Measurements from ENCODE around the gene GIMAP5. TPM values are rescaled to one million over a fixed set of nuclear protein-coding genes. Genes with fewer than 3 reads are reported as not detected.

The GIMAP5 gene
- total and polyA plus RNA-seq, 9 of the 15 experiments (the other 6 are each of a cell fraction or from before 2014, with no cell fraction given), result 0.35 TPM; not detected in 8

DNA sequence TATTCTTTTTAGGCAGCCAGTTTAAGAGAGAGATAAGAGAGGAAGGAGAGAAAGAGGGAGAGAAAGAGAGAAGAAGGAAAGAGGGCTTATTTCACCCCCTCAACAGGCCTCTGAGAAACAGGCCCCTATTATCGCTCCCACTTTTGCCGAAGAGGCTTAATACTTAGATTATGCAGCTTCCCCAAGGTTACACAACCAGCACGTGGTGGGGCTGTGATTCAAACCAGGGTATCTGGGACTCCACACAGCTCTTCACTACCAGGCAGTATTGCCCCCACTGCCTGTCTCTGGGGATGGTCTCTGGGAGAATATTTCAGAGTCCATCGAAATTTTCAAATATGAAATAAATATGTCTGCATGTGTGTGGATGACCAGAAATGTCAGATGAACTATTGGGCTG is 17.8 kb upstream of the GIMAP5 start:
- TF ChIP-seq BDP1 (IDR thresholded peaks at IDR 0.05; ENCODE audit: insufficient read depth, insufficient read length) (no peak), NELFE (IDR thresholded peaks at IDR 0.05; ENCODE audit: insufficient read depth, insufficient read length) (no peak), PTTG1 (tag; IDR thresholded peaks at IDR 0.05; ENCODE audit: low read depth) (no peak), CHCHD3 (CRISPR knock-in tag; IDR thresholded peaks at IDR 0.05) (no peak), RAD51 (IDR thresholded peaks at IDR 0.05; ENCODE audit: borderline replicate concordance, low read depth) (no peak), EGR1 (conservative IDR thresholded peaks at IDR 0.05) (no peak), SMARCB1 (IDR thresholded peaks at IDR 0.05; ENCODE audit: insufficient read length, low read depth) (no peak), RNF2 (IDR thresholded peaks at IDR 0.05) (no peak), TCF3 (CRISPR knock-in tag; IDR thresholded peaks at IDR 0.05) (no peak), ZBTB7A (IDR thresholded peaks at IDR 0.05; ENCODE audit: borderline replicate concordance, control insufficient read depth, low read depth, low read length) (no peak), CCNT2 (IDR thresholded peaks at IDR 0.05; ENCODE audit: borderline replicate concordance, extremely low read depth, insufficient read length, low read depth, low read length) (no peak), NUFIP1 (IDR thresholded peaks at IDR 0.05; ENCODE audit: partially characterized antibody) (no peak)
- TF ChIP-seq, protein P1, sequence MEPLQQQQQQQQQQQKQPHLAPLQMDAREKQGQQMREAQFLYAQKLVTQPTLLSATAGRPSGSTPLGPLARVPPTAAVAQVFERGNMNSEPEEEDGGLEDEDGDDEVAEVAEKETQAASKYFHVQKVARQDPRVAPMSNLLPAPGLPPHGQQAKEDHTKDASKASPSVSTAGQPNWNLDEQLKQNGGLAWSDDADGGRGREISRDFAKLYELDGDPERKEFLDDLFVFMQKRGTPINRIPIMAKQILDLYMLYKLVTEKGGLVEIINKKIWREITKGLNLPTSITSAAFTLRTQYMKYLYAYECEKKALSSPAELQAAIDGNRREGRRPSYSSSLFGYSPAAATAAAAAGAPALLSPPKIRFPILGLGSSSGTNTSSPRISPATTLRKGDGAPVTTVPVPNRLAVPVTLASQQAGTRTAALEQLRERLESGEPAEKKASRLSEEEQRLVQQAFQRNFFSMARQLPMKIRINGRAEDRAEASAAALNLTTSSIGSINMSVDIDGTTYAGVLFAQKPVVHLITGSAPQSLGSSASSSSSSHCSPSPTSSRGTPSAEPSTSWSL (CRISPR knock-in tag; IDR thresholded peaks at IDR 0.05; ENCODE audit: borderline replicate concordance), result no peak
- TF ChIP-seq, protein P2, sequence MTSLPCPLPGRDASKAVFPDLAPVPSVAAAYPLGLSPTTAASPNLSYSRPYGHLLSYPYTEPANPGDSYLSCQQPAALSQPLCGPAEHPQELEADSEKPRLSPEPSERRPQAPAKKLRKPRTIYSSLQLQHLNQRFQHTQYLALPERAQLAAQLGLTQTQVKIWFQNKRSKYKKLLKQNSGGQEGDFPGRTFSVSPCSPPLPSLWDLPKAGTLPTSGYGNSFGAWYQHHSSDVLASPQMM (CRISPR knock-in tag; IDR thresholded peaks at IDR 0.05), result no peak
- TF ChIP-seq, protein P3, sequence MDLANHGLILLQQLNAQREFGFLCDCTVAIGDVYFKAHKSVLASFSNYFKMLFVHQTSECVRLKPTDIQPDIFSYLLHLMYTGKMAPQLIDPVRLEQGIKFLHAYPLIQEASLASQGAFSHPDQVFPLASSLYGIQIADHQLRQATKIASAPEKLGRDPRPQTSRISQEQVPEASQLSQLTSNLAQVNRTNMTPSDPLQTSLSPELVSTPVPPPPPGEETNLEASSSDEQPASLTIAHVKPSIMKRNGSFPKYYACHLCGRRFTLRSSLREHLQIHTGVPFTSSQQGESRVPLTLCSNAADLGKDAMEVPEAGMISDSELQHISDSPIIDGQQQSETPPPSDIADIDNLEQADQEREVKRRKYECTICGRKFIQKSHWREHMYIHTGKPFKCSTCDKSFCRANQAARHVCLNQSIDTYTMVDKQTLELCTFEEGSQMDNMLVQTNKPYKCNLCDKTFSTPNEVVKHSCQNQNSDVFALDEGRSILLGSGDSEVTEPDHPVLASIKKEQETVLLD (IDR thresholded peaks at IDR 0.05), result no peak
- WGBS (ENCODE audit: insufficient coverage, low coverage, missing lambda C conversion rate), result 1% methylated on average over 4 of the region's 4 CpGs
- ChIA-PET POLR2A (no interaction called here), CTCF (ENCODE audit: low intra/inter-chr PET ratio) (no interaction called here)
- Histone ChIP-seq H3K4me1 (replicated peaks in 1 of 2; ENCODE audit: control insufficient read depth in 2 of 2, insufficient read depth in 2 of 2, low read length in 2 of 2) (peaks cover 0 to 8% of the 10 kb centered on the region in 2 experiments; a peak in 1 of 5 replicates), H3K9me1 (ENCODE audit: control insufficient read depth, insufficient read depth, low read length) (no peaks in the 10 kb centered on the region), H2AFZ (ENCODE audit: low read depth, low read length) (no peak overlapping the region), H4K20me1 (replicated peaks; ENCODE audit: control insufficient read depth, insufficient read depth, low read length) (no peaks in the 10 kb centered on the region), H3K36me3 (ENCODE audit: control insufficient read depth, insufficient read depth, low read length) (no peaks in the 10 kb centered on the region), H3K27ac (ENCODE audit: extremely low read depth, low read depth, low read length) (no peak overlapping the region), H3K79me2 (ENCODE audit: control insufficient read depth, insufficient read depth, low read length) (no peaks in the 10 kb centered on the region), H3K27me3 (ENCODE audit: control insufficient read depth in 2 of 2, insufficient read depth in 2 of 2, low read length in 2 of 2) (peaks cover 38 to 49% of the 10 kb centered on the region in 2 experiments), H3K9ac (ENCODE audit: insufficient read depth in 1 of 2, low read depth in 2 of 2, low read length in 2 of 2) (no peak overlapping the region), H3K4me3 (no peak overlapping the region), H3K9me3 (replicated peaks; ENCODE audit: control insufficient read depth, insufficient read depth, low read depth, low read length) (no peaks in the 10 kb centered on the region), H3K4me2 (ENCODE audit: insufficient read depth, low read length) (no peak overlapping the region)
- ATAC-seq (no peak), FAIRE-seq (no peak), DNase-seq (ENCODE audit: extremely low read depth in 1 of 4, low spot score in 3 of 4) (no peak)
- in situ Hi-C loops (cut with MboI), result no loop called here
- intact Hi-C loops (cut with micrococcal nuclease), result no loop called here
- BruUV-seq (replicated peaks), result no TSS peak

All from K562 (cell line).